HEK293 (cell line): Measurements from ENCODE around the gene SH3RF3.

Source experiments
- PRDM10 ChIP-seq: fragments of 450-650 bp; formaldehyde crosslinking; IDR thresholded peaks from 2 replicates; pipeline ENCODE4 v1.5.1; 2016; ENCODE audit warnings: missing biosample characterization, missing genetic modification characterization
- PRDM4 ChIP-seq: fragments of 450-650 bp; formaldehyde crosslinking; IDR thresholded peaks from 2 replicates; pipeline ENCODE4 v1.5.1; 2017; ENCODE audit warnings: missing biosample characterization, missing genetic modification characterization
- ZNF239 ChIP-seq: fragments of 450-650 bp; formaldehyde crosslinking; IDR thresholded peaks from 2 replicates; pipeline ENCODE4 v1.5.1; 2016; ENCODE audit warnings: missing biosample characterization, missing genetic modification characterization
- ZNF510 ChIP-seq: fragments of 450-650 bp; formaldehyde crosslinking; IDR thresholded peaks from 2 replicates; pipeline ENCODE4 v1.5.1; 2018; ENCODE audit warnings: mild to moderate bottlenecking, missing genetic modification characterization, missing biosample characterization; ENCODE audit not compliant: insufficient replicate concordance

GRCh38 chr2:109516445-109517117, 387.6 kb downstream of the SH3RF3 start:
- TF ChIP-seq PRDM4 (tag by site-specific recombination) (no peak), PRDM10 (tag by site-specific recombination) (no peak), ZNF510 (tag by site-specific recombination) (no peak), ZNF239 (tag by site-specific recombination) (no peak)
